BLaER1 treated with 17β-estradiol and CSF1 and Interleukin-3, amounts not matched to agents 10 nM and 100 nM (cell line): ENCODE results near the gene TDG.
"Not testable (repeated sequence)": the region's sequence is repeated elsewhere in the genome, so short reads cannot be mapped to it uniquely, and the experiment has no call there.

Source experiments
- H3K27ac ChIP-seq, 11 experiments: shearing (Covaris generic); formaldehyde crosslinking; 2 replicates each; pipeline ENCODE4 v1.8.1; 2022
- H3K27me3 ChIP-seq, 11 experiments: shearing (Covaris generic); formaldehyde crosslinking; 2 replicates each; pipeline ENCODE4 v1.8.1; 2022
- H3K36me3 ChIP-seq, 11 experiments: shearing (Covaris generic); formaldehyde crosslinking; 2 replicates each; pipeline ENCODE4 v1.8.1; 2022
- H3K4me1 ChIP-seq, 10 experiments: shearing (Covaris generic); formaldehyde crosslinking; 2 replicates each; pipeline ENCODE4 v1.8.1; 2022
- H3K4me2 ChIP-seq, 11 experiments: shearing (Covaris generic); formaldehyde crosslinking; 2 replicates each; pipeline ENCODE4 v1.8.1; 2022
- H3K4me3 ChIP-seq, 10 experiments: shearing (Covaris generic); formaldehyde crosslinking; 2 replicates each; pipeline ENCODE4 v1.8.1; 2022
- H3K9ac ChIP-seq, 11 experiments: shearing (Covaris generic); formaldehyde crosslinking; 2 replicates each; pipeline ENCODE4 v1.8.1; 2022
- H3K9me3 ChIP-seq, 11 experiments: shearing (Covaris generic); formaldehyde crosslinking; replicated peaks in 1 of 11; 2 replicates each; pipeline ENCODE4 v1.8.1; 2022
- H4K20me1 ChIP-seq, 11 experiments: shearing (Covaris generic); formaldehyde crosslinking; 2 replicates each; pipeline ENCODE4 v1.8.1; 2022
- Cebpa-rat ChIP-seq, 11 experiments: shearing (Covaris generic); IDR thresholded peaks; 2 replicates each; pipeline ENCODE4 v1.8.1; 2022

Gene TDG

DNA sequence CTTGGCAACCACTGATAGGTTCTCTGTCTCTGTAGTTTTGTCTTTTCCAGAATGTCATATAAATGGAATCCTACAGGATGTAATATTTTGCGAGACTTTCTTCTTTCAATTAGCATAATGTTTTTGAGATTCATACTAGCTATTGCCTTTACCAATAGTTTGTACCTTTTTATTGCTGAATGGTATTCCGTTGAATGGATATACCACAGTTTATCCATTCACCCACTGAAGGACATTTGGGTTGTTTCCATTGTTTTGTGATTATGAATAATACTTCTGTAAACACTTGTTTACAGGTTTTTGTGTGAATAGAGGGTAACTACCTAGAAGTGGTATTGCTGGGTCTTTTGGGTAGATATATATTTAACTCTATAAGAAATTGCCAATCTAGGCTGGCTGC, 58.0 kb downstream of the TDG start:
- H3K27ac ChIP-seq, result no peak overlapping the region
- no peak overlapping the region for H3K4me2 ChIP-seq
- H3K9me3 ChIP-seq, result peaks cover 10 to 18% (median 15%) of the 10 kb centered on the region in 11 experiments; a peak in 21 of 22 replicates
- H3K36me3 ChIP-seq, result no peaks in the 10 kb centered on the region
- no peaks in the 10 kb centered on the region for H4K20me1 ChIP-seq
- TF ChIP-seq Cebpa-rat (IDR thresholded peaks at IDR 0.05), result no peak
- H3K27me3 ChIP-seq, result no peaks in the 10 kb centered on the region
- H3K4me1 ChIP-seq, result no peaks in the 10 kb centered on the region
- no peak overlapping the region for H3K9ac ChIP-seq
- H3K4me3 ChIP-seq, result no peak overlapping the region

DNA sequence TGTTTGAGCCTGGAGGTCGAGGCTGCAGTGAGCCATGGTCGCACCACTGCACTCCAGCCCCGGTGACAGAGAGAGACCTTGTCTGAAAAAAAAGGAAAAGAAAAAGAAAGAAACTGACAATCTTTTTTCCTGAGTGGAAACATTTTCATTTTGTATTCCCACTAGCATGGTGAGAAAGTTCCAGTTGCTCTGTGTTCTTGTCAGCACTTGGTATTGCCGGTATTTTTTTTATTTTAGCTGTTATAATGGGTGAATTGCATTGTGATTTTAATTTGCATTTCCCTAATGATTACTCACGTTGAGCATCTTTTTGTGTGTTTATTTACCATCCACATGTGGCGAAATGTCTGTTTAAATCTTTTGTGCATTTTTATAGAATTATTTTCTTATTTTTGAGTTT, 58.7 kb downstream of the TDG start:
- H3K27me3 ChIP-seq, result no peaks in the 10 kb centered on the region
- H3K4me2 ChIP-seq, result no peak overlapping the region
- TF ChIP-seq Cebpa-rat (IDR thresholded peaks at IDR 0.05), result no peak
- H3K9ac ChIP-seq, result no peak overlapping the region
- no peak overlapping the region for H3K4me3 ChIP-seq
- no peaks in the 10 kb centered on the region for H3K4me1 ChIP-seq
- peaks cover 10 to 18% (median 15%) of the 10 kb centered on the region in 11 experiments; a peak in 21 of 22 replicates for H3K9me3 ChIP-seq
- H4K20me1 ChIP-seq, result no peaks in the 10 kb centered on the region
- H3K27ac ChIP-seq, result no peak overlapping the region
- H3K36me3 ChIP-seq, result no peaks in the 10 kb centered on the region

DNA sequence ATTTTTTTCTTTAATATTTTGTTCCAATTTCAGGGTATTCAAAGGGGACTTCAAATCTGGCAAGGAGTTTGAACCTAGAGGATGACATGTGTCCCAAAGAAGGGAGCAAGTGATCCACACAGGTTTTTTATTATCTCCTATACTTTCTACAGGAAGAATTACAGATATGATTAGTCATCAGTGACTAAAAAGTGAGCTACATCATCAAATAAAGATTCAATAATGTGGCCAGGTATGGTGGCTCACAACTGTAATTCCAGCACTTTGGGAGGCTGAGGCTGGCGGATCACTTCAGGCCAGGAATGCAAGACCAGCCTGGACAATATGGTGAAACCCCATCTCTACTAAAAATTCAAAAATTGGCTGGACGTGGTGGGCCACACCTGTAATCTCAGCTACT, 60.1 kb downstream of the TDG start:
- no peak for TF ChIP-seq Cebpa-rat (IDR thresholded peaks at IDR 0.05)
- Histone ChIP-seq H3K9me3 (peaks cover 10 to 18% (median 15%) of the 10 kb centered on the region in 11 experiments; a peak in 21 of 22 replicates), H3K36me3 (no peaks in the 10 kb centered on the region), H3K4me3 (no peak overlapping the region), H3K9ac (no peak overlapping the region), H3K27ac (no peak overlapping the region), H3K27me3 (no peaks in the 10 kb centered on the region), H4K20me1 (no peaks in the 10 kb centered on the region), H3K4me2 (no peak overlapping the region), H3K4me1 (no peaks in the 10 kb centered on the region)

DNA sequence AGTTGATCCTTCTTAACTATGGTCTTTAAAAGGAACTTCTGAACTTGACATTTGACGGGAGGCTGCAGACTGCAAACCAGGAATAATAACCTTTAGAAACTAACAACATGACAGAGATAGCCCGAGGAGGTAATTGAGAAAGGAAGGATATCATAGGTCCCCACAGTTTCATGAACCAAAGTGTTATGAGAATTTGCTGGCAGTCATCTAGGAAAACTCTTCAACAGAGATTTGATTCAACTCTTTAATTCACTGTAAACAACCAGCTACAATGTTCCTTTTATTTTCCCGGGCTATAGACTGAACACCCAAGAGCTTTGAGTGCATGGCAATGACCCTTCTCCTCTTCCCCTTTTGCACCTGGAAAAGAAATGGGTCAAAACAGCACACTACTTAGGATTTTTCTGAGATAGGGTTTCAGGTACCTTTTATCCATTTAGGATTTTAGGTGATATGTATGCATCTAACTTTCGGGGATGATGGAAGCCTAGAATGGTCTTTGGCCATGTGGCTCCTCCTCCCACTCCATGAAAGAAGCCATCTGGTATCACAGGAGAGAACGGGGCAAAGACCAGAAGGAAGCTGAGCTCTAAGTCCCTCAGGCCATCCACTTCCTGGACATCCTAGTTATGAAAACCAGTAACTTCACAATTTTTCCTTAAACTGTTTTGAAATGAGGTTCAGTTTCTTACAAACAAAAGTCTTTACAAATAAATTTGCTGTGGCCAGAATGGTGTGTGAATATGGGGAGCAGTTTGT, 61.3 kb downstream of the TDG start:
- Histone ChIP-seq H3K4me2 (no peak overlapping the region), H3K9ac (no peak overlapping the region), H3K27ac (no peak overlapping the region)

DNA sequence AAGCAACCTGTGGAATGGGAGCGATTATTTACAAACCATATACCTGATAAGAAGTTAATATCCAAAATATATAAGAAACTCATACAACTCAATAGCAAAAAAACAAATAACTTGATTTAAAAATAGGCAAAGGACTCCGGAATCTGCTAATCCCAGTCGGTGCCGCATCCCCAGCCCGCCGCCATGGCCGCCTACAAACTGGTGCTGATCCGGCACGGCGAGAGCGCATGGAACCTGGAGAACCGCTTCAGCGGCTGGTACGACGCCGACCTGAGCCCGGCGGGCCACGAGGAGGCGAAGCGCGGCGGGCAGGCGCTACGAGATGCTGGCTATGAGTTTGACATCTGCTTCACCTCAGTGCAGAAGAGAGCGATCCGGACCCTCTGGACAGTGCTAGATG, 64.9 kb downstream of the TDG start:
- H3K27ac ChIP-seq, H3K36me3 ChIP-seq, H3K9ac ChIP-seq, H3K27me3 ChIP-seq, H3K4me1 ChIP-seq, H3K4me3 ChIP-seq, H3K4me2 ChIP-seq, H4K20me1 ChIP-seq: not testable (repeated sequence)
- peaks cover 0 to 10% (median 0%) of the 10 kb centered on the region in 11 experiments; a peak in 5 of 22 replicates for H3K9me3 ChIP-seq

More for the DNA sequence above, 61.3 kb downstream of the TDG start:
- H3K4me1 ChIP-seq, result no peaks in the 10 kb centered on the region
- TF ChIP-seq Cebpa-rat (IDR thresholded peaks at IDR 0.05), result no peak
- H3K4me3 ChIP-seq, result no peak overlapping the region
- peaks cover 10 to 18% (median 15%) of the 10 kb centered on the region in 11 experiments; a peak in 21 of 22 replicates for H3K9me3 ChIP-seq
- H4K20me1 ChIP-seq, result no peaks in the 10 kb centered on the region
- H3K36me3 ChIP-seq, result no peaks in the 10 kb centered on the region
- H3K27me3 ChIP-seq, result no peaks in the 10 kb centered on the region

DNA sequence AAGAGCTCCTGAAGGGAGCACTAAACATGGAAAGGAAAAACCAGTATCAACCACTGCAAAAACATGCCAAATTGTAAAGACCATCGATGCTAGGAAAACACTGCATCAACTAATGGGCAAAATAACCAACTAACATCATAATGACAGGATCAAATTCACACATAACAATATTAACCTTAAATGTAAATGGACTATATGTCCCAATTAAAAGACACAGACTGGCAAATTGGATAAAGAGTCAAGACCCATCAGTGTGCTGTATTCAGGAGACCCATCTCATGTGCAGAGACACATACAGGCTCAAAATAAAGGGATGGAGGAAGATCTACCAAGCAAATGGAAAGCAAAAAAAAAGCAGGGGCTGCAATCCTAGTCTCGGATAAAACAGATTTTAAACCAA, 70.5 kb downstream of the TDG start:
- not testable (repeated sequence) for H3K4me3 ChIP-seq, H3K4me1 ChIP-seq, H3K36me3 ChIP-seq, H3K4me2 ChIP-seq, H3K9ac ChIP-seq, H3K27ac ChIP-seq, H3K27me3 ChIP-seq, H4K20me1 ChIP-seq
- H3K9me3 ChIP-seq, result peaks cover 0 to 10% (median 0%) of the 10 kb centered on the region in 11 experiments; a peak in 6 of 22 replicates
